PFSK-1 (cell line): ENCODE data around the gene TRRAP.

Experiments used
- FOXP2 ChIP-seq: optimal IDR thresholded peaks from 2 replicates; pipeline ENCODE3; 2011; ENCODE audit warnings: borderline replicate concordance, control low read depth, inconsistent platforms; ENCODE audit not compliant: insufficient read depth; ENCODE audit errors: extremely low read length, extremely low read depth
- POLR2AphosphoS5 ChIP-seq: IDR thresholded peaks from 2 replicates; pipeline ENCODE4 v1.6.1; 2012; ENCODE audit warnings: low read depth, mild to moderate bottlenecking, control low read depth, low read length, moderate library complexity
- SIN3A ChIP-seq: IDR thresholded peaks from 2 replicates; pipeline ENCODE4 v1.6.1; 2012; ENCODE audit warnings: mild to moderate bottlenecking, low read length, moderate library complexity, borderline replicate concordance; ENCODE audit not compliant: insufficient read depth
- TAF1 ChIP-seq: IDR thresholded peaks from 2 replicates; pipeline ENCODE4 v1.6.1; 2012; ENCODE audit warnings: low read length, control low read depth, borderline replicate concordance; ENCODE audit not compliant: insufficient read depth
- TF ChIP-seq, protein P1 (sequence below), 2 experiments: IDR thresholded peaks; 2 replicates each; pipeline versions ENCODE4 v1.6.1 to v1.8.0; 2011 to 2012; ENCODE audit warnings: low read depth in 2 of 2, low read length in 2 of 2, control low read depth in 1 of 2, inconsistent platforms in 1 of 2, mild to moderate bottlenecking in 1 of 2, moderate library complexity in 1 of 2; ENCODE audit not compliant: insufficient read depth in 1 of 2

GRCh38 chr7:99008921-99009530 is 130.7 kb downstream of the TRRAP start:
- no peak for TF ChIP-seq SIN3A
- TF ChIP-seq, protein P1, sequence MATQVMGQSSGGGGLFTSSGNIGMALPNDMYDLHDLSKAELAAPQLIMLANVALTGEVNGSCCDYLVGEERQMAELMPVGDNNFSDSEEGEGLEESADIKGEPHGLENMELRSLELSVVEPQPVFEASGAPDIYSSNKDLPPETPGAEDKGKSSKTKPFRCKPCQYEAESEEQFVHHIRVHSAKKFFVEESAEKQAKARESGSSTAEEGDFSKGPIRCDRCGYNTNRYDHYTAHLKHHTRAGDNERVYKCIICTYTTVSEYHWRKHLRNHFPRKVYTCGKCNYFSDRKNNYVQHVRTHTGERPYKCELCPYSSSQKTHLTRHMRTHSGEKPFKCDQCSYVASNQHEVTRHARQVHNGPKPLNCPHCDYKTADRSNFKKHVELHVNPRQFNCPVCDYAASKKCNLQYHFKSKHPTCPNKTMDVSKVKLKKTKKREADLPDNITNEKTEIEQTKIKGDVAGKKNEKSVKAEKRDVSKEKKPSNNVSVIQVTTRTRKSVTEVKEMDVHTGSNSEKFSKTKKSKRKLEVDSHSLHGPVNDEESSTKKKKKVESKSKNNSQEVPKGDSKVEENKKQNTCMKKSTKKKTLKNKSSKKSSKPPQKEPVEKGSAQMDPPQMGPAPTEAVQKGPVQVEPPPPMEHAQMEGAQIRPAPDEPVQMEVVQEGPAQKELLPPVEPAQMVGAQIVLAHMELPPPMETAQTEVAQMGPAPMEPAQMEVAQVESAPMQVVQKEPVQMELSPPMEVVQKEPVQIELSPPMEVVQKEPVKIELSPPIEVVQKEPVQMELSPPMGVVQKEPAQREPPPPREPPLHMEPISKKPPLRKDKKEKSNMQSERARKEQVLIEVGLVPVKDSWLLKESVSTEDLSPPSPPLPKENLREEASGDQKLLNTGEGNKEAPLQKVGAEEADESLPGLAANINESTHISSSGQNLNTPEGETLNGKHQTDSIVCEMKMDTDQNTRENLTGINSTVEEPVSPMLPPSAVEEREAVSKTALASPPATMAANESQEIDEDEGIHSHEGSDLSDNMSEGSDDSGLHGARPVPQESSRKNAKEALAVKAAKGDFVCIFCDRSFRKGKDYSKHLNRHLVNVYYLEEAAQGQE (IDR thresholded peaks at IDR 0.05; ENCODE audit: insufficient read depth in 1 of 2, low read depth in 2 of 2, low read length in 2 of 2) = no peak
- TF ChIP-seq POLR2AphosphoS5 = no peak
- no peak for TF ChIP-seq TAF1
- TF ChIP-seq FOXP2 = no peak
